HG03060 (cell line): Measurements from ENCODE around the gene FGF4.
"Not testable (repeated sequence)": the region's sequence is repeated elsewhere in the genome, so short reads cannot be mapped to it uniquely, and the experiment has no call there.

Source experiments
- ATAC-seq: cut with Tn5 transposase; IDR thresholded peaks from one replicate; pipeline ENCODE4 v1.9.1; 2021; ENCODE audit warnings: low read depth, moderate number of reproducible peaks; ENCODE audit not compliant: unreplicated experiment

FGF4 gene

DNA sequence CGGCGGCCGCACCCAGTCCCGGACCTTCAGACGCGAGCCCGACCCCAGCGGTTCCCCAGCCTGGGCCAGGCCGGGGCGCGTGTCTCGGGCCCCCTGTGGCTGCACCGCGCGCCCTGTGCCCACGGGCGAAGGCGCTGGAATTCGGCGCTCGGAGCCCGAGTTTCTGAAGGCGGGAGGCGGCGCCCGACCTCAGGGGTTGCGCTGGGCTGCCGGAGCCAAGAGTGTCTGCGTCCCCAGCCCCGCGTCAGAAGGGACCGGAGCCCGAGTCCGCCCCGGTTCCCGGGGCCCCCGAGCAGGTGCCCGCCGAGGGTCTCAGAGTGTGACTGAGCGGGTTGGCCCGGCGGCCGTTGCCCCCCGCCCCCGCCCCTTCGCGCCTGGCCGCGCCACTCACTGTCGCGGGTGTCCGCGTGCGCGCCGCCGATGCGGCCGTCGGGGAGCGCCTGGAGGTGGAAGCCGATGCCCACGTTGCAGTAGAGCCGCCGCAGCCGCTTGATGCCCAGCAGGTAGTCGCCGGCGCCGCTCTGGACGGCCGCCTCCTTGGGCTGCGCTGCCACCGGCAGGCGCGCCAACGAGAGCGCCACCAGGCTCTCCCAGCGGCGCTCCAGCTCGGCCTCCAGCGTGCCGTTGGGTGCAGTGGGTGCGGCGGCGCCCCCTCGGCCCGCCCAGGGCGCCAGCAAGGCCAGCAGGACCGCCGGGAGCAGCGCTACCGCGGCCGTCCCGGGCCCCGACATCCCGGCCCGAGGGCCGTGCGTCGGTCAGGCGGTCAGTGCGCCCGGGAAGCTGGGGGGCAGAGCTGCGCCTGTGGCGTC is 583 bp downstream of the FGF4 start:
- no peak for ATAC-seq

DNA sequence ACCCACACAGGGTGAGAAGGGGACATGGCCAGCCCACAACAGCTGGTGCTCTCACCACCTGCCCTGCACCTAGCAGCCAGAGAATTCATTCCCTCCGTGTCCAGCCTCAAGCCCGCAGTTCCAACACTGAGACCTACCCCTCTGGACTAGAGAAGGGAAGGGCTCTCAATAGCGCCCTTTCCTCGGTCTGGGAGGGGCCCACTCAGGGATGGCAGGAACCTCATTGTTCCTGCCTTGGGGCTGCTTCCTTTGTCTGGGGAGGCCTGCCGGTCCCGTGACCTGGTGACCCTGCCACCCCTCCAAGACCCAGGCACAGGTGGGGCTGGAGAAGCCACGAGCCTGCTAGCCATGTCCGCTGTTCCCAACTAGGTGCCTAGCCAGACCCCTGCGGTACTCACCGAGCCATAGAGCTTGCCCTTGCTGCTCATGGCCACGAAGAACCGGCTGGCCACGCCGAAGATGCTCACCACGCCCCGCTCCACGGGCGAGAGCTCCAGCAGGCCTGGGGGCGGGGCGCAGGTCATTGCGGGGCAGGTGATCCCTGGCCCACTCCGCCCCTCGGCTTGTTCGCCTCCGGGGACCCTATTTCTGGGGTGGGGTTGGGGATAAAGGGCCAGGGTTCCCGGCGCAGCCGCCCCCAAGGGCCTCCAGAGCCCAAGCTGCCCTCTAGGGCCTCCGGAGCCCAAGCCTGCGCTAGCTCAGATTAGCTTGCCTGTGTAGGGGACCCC is 1.4 kb downstream of the FGF4 start:
- no peak for ATAC-seq

GRCh38 chr11:69771466-69771865 is 3.7 kb downstream of the FGF4 start:
- no peak for ATAC-seq

DNA sequence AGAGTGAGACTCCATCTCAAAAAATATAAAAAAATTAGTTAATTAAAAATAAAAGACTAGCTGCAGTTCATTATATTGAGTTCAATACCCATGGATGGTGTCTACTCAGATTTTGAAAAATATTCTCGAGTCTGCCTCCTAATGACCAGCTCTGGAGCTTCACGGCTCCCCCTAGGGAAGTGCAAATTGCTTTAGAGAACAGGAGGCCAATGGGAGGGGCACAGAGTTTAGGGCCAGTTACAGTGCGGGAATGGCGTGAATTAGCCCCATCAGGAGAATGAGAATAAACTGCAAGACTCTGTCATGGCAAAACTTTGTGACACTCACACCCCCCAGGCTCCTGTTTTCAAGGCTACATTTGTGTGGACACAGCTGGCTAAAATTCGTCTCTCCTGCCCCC is 4.6 kb downstream of the FGF4 start:
- no peak for ATAC-seq

- no peak for ATAC-seq
These were observed 9.6 kb downstream of the FGF4 start for GRCh38 chr11:69765498-69765995.

GRCh38 chr11:69764918-69765317 is 10.2 kb downstream of the FGF4 start:
- ATAC-seq: not testable (repeated sequence)

GRCh38 chr11:69760319-69760718 is 14.8 kb downstream of the FGF4 start:
- no peak for ATAC-seq

GRCh38 chr11:69752890-69753289 is 22.3 kb downstream of the FGF4 start:
- ATAC-seq: no peak

DNA sequence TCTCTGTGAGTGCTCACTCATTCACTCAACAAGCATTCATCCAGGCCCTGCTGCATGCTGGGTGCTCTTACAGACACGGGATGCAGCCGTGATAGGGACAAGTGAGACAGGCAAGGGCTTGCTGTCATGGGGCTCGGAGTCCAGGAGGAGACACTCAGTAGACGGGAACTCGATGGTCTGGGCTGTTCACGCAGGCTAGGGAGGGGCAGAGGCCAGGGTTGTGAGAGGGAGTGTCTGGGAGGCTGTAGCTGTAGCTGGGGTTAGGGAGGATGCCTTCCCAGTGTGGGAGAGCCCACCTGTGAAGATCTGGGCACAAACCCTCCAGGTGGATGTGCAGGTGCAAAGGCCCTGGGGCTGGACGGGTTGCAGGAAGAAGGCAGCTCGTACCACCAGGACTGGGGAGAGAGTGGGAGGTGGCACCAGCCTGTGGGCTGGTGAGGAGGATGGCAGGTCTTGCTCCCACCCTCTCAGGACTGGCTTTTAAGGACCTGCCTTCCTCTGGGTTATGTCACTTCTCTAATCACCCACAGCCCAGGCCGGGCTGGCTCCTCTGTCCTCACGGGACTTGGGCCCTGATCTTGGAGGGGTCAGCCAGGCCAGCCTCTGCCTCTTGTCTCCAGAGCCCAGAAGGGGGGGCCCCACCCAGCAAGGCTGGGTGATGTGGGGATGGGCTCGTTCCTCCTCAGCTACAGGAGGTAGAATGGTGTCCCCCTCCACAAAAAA is 24.1 kb downstream of the FGF4 start:
- ATAC-seq: no peak

DNA sequence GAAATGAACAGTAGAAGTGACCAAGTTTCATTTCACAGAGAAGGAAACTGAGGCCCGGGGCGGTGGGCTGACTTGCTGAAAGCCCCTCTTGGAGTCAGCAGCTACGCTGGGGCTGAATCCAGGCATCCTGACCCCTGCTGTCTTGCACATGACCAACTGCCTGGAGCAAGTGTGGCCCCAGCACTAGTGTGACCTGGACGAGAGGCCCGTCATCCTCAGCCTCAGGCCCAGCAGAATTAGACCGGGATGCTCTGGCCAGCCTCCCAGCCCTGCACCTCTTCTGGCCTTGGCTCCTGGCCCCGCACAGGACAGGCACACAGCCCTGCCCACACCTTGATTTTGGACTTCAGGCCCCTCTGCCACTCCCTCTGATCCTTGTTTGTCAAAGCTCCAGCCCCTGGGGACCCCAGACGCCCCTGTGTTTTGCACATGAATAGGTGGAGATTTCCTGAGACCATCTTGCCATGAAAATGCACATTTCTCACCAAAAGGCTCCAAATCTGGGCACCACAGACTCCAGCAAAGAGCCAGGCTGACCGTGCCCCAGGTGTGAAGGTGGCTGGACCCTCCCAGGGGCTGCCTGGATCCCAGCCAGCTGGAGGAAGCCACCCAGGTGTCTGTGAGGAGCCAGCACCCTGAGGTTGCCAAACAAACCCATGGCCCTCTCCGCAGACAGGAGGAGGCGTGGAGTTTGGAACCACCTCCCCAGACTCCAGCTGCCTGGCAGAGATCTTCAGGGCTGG is 24.9 kb downstream of the FGF4 start:
- ATAC-seq: no peak

- ATAC-seq: no peak
These were observed 26.5 kb downstream of the FGF4 start for GRCh38 chr11:69748637-69749036.

DNA sequence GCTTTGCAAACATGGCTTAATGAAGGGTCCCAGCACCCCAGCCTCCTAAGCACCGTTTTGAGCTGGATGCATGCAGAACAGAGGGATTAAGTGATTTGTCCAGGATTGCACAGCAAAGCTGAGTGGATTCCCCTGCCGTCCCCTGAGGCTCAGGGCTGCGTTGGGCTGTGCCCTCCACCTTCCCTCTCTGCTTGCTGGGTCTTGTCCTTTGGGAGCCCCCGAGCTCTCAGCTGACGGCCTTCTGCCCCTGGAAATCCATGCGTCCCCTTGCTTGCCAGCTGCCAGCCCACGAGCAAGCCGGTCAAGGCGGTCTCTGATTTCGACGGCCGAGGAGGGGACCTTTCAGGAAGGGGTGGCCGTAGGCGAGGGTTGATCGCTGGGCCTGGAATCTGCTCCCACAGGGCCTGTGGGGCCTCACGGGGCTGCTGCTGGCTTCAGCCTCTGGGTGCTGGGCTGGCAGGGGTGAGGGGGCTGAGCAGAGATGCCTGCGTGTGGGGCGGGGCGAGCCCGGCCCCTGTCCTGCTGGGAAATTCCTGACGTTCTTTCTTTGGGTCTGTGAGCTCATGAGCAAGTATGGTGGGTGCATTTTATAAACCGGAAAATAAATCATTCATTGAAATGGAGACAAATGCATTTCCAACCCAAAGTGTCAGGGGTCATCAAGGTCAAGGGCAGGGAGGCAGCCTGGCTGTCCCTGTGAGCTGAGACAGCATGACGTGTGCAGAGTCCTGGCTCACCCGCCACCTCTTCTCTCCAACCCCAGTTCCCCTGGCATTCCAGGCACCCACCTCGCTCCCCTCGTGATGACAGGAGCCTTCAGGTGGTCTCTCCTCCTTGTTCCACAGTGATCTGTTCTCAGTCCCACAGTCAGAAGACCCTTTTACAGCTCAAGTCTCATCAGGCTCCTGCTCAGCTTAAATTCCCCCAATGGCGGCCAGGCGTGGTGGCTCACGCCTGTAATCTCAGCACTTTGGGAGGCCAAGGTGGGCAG is 28.1 kb downstream of the FGF4 start:
- ATAC-seq: no peak

DNA sequence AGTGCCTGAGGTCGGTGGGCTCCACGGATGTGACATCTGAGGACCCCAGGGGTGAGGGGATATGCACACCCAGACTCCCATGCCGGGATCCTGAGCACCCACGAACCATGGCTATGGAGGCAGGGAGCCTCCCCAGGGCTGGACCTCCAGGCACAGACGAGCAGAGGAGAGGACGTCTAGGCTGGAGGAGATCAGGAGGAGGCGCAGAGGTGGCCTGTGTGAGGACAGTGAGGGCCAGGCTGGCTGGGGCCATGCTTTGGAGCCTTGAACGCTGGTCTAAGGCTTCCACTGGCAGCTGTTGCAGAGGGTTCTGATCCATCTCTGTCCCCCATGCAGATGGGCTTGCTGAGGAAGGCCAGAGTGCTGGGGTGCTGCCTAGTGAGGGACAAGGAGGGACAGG is 29.0 kb downstream of the FGF4 start:
- ATAC-seq: no peak

DNA sequence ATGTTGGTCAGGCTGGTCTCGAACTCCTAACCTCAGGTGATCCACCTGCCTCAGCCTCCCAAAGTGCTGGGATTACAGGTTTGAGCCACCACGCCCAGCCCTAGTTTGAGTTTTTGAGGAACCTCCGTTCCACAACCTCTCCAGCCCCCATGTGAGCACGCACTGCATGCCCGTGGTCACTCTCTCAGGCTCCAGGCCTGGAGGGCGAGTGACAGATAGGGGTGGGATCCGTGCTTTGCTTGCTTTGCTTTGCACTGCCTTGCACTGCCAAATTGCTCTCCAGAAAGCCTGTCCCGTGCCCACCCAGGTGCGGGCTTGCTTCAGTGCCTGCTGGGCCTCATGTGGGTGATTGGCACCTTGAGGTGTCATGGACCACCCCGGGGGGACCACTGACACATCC is 29.9 kb downstream of the FGF4 start:
- ATAC-seq: no peak

- ATAC-seq: no peak
These were observed 30.7 kb downstream of the FGF4 start for GRCh38 chr11:69744435-69744834.

GRCh38 chr11:69734841-69735240 is 40.3 kb downstream of the FGF4 start:
- ATAC-seq: no peak

DNA sequence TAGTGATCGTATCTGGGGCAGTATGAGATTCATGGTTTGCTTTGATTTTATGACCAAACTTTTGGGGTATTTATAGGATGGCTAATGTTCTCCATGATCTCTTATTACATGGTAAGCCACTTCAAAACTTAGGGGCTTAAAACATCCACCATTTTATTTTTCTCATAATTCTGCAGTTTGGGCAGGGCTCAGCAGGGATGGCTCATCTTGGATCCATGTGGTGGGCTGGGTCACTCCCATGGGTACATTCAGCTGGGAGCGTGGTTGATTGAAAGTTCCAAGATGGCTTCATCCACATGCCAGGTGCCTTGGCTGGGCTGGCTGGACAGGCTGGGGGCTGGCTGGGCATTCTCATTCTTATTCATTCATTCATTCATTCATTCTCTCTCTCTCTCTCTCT is 40.8 kb downstream of the FGF4 start:
- ATAC-seq: no peak

DNA sequence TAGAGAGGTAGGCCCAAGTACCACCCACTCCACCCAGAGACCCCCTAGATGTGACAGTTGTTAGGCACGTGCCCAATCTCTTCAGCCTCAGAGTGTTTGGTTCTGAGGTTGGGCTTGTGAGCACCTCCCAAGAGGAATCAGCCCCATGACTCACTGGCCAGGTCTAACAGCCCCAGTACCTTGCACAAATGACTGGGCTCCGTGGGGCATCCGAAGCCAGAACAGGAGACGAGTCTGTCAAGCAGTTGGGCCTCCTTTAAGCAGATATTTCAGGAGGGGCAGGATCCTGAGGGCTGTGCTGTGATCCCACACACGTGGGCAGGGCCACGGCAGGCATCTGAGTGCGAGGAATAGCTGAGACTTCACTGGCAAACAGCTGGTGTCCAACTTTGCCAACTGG is 42.2 kb downstream of the FGF4 start:
- no peak for ATAC-seq

DNA sequence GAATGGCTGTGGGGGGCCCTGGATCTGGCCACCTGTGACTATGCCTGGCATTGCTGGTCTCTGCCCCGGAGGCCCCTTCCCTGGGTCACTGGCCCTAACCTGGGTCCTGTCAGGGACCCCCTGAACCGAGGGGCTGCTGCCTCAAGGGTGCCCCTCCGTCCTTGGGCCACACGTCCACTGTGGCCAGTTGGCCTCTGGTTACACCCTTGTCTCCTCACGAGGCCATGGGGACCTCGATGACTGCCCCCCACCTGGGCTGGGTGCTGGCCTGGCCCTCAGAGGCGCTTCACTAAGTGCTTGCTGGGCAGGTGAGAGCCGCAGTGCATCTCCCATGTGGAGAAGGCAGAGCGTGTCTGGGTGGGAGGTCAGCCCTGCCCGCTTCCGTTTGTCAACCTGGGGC is 44.0 kb downstream of the FGF4 start:
- no peak for ATAC-seq
